ENCODE measurements around the gene LRRC32. TPM values are rescaled to one million over a fixed set of nuclear protein-coding genes. Genes with fewer than 3 reads are reported as not detected.
"Not testable (repeated sequence)": the region's sequence is repeated elsewhere in the genome, so short reads cannot be mapped to it uniquely, and the experiment has no call there.

LRRC32 gene
- polyA plus RNA-seq, 3 donors, result 1.5 TPM; not detected in 2

- Histone ChIP-seq H3K36me3 (replicated peaks in 1 of 2; ENCODE audit: control insufficient read depth in 1 of 2, insufficient read depth in 2 of 2, low read length in 2 of 2) (no peaks in the 10 kb centered on the region), H3K27ac (ENCODE audit: low read depth in 1 of 2, low read length in 2 of 2) (no peak overlapping the region), H3K27me3 (ENCODE audit: control insufficient read depth in 2 of 2, insufficient read depth in 2 of 2, low read length in 2 of 2) (peaks cover 0 to 3% of the 10 kb centered on the region in 2 donors), H2AFZ (ENCODE audit: insufficient read depth, low read depth, low read length, poor library complexity, severe bottlenecking) (no peak overlapping the region), H3K9me3 (replicated peaks in 1 of 2; ENCODE audit: control insufficient read depth in 1 of 2, insufficient read depth in 1 of 2, low read length in 2 of 2) (no peaks in the 10 kb centered on the region), H3K9ac (ENCODE audit: insufficient read depth, low read length, poor library complexity, severe bottlenecking) (no peak overlapping the region), H3K4me3 (replicated peaks in 1 of 3; ENCODE audit: low read depth in 2 of 3, low read length in 3 of 3) (no peak overlapping the region), H3K4me1 (ENCODE audit: control insufficient read depth in 1 of 2, insufficient read depth in 2 of 2, low read length in 2 of 2) (no peaks in the 10 kb centered on the region), H3K4me2 (replicated peaks; ENCODE audit: extremely low read depth, low read length, poor library complexity, severe bottlenecking) (no peak overlapping the region), H3K79me2 (ENCODE audit: insufficient read depth, low read length) (no peaks in the 10 kb centered on the region), H4K20me1 (ENCODE audit: insufficient read depth, low read length) (no peaks in the 10 kb centered on the region)
- H3K36me3 Mint-ChIP-seq, result no peaks in the 10 kb centered on the region
- 47% methylated on average over 5 of the region's 8 CpGs for WGBS (ENCODE audit: insufficient coverage)
- H3K9me3 Mint-ChIP-seq, result peaks cover 0 to 9% (median 2%) of the 10 kb centered on the region in 7 donors
- no peak for DNase-seq
- no peak overlapping the region for H3K27ac Mint-ChIP-seq
- H3K4me3 Mint-ChIP-seq, result no peak overlapping the region
- intact Hi-C loops (cut with micrococcal nuclease), result loop anchor here (2.0 to 5.0 kb wide), 3 partner anchors 47 to 71 kb away; no protein-coding TSS in a partner anchor
- peaks cover 2% of the 10 kb centered on the region for H3K4me1 Mint-ChIP-seq
- no peak for TF ChIP-seq CTCF (IDR thresholded peaks at IDR 0.05)
- peaks cover 7 to 11% (median 10%) of the 10 kb centered on the region in 3 donors for H3K27me3 Mint-ChIP-seq (ENCODE audit: low read depth in 3 of 3)
These were observed 60.7 kb downstream of the LRRC32 start for GRCh38 chr11:76609736-76610370.

- H3K27ac ChIP-seq (ENCODE audit: low read depth in 1 of 2, low read length in 2 of 2); H3K9me3 ChIP-seq (replicated peaks in 1 of 2; ENCODE audit: control insufficient read depth in 1 of 2, insufficient read depth in 1 of 2, low read length in 2 of 2); H4K20me1 ChIP-seq (ENCODE audit: insufficient read depth, low read length); H3K79me2 ChIP-seq (ENCODE audit: insufficient read depth, low read length); H3K4me1 Mint-ChIP-seq; H3K4me3 Mint-ChIP-seq; H3K9me3 Mint-ChIP-seq; H2AFZ ChIP-seq (ENCODE audit: insufficient read depth, low read depth, low read length, poor library complexity, severe bottlenecking); H3K36me3 Mint-ChIP-seq; H3K36me3 ChIP-seq (replicated peaks in 1 of 2; ENCODE audit: control insufficient read depth in 1 of 2, insufficient read depth in 2 of 2, low read length in 2 of 2); DNase-seq; H3K27me3 ChIP-seq (ENCODE audit: control insufficient read depth in 2 of 2, insufficient read depth in 2 of 2, low read length in 2 of 2); intact Hi-C loops (cut with micrococcal nuclease); H3K4me2 ChIP-seq (replicated peaks; ENCODE audit: extremely low read depth, low read length, poor library complexity, severe bottlenecking); H3K27me3 Mint-ChIP-seq (ENCODE audit: low read depth in 3 of 3); H3K4me1 ChIP-seq (ENCODE audit: control insufficient read depth in 1 of 2, insufficient read depth in 2 of 2, low read length in 2 of 2); H3K9ac ChIP-seq (ENCODE audit: insufficient read depth, low read length, poor library complexity, severe bottlenecking); H3K4me3 ChIP-seq (replicated peaks in 1 of 3; ENCODE audit: low read depth in 2 of 3, low read length in 3 of 3); H3K27ac Mint-ChIP-seq: not testable (repeated sequence)
- 97% methylated on average over 8 of the region's 27 CpGs for WGBS (ENCODE audit: insufficient coverage)
These were observed 61.6 kb downstream of the LRRC32 start for GRCh38 chr11:76608879-76609460.

- H3K9ac ChIP-seq (ENCODE audit: insufficient read depth, low read length, poor library complexity, severe bottlenecking); H3K9me3 Mint-ChIP-seq; H3K27ac ChIP-seq (ENCODE audit: low read depth in 1 of 2, low read length in 2 of 2); DNase-seq; H3K4me1 ChIP-seq (ENCODE audit: control insufficient read depth in 1 of 2, insufficient read depth in 2 of 2, low read length in 2 of 2); H3K36me3 ChIP-seq (replicated peaks in 1 of 2; ENCODE audit: control insufficient read depth in 1 of 2, insufficient read depth in 2 of 2, low read length in 2 of 2); H3K36me3 Mint-ChIP-seq; H3K4me3 ChIP-seq (replicated peaks in 1 of 3; ENCODE audit: low read depth in 2 of 3, low read length in 3 of 3); intact Hi-C loops (cut with micrococcal nuclease); H4K20me1 ChIP-seq (ENCODE audit: insufficient read depth, low read length); H3K4me3 Mint-ChIP-seq; H3K9me3 ChIP-seq (replicated peaks in 1 of 2; ENCODE audit: control insufficient read depth in 1 of 2, insufficient read depth in 1 of 2, low read length in 2 of 2); H2AFZ ChIP-seq (ENCODE audit: insufficient read depth, low read depth, low read length, poor library complexity, severe bottlenecking); H3K4me1 Mint-ChIP-seq; H3K79me2 ChIP-seq (ENCODE audit: insufficient read depth, low read length); H3K27me3 ChIP-seq (ENCODE audit: control insufficient read depth in 2 of 2, insufficient read depth in 2 of 2, low read length in 2 of 2); H3K4me2 ChIP-seq (replicated peaks; ENCODE audit: extremely low read depth, low read length, poor library complexity, severe bottlenecking): not testable (repeated sequence)
- peaks cover 8 to 12% (median 9%) of the 10 kb centered on the region in 3 donors for H3K27me3 Mint-ChIP-seq (ENCODE audit: low read depth in 3 of 3)
- 96% methylated on average over 10 of the region's 11 CpGs for WGBS (ENCODE audit: insufficient coverage)
- peak overlapping the region in 2 of 7 donors; percentile 0 to 30 for H3K27ac Mint-ChIP-seq
These were observed 62.3 kb downstream of the LRRC32 start for GRCh38 chr11:76608228-76608627.

Measured in CD14-positive monocyte (primary cell).